HG02973 (cell line): ENCODE data around the gene ANGPTL7.
"Not testable (repeated sequence)": the region's sequence is repeated elsewhere in the genome, so short reads cannot be mapped to it uniquely, and the experiment has no call there.

Source experiments
- ATAC-seq: cut with Tn5 transposase; IDR thresholded peaks from one replicate; pipeline ENCODE4 v1.9.1; 2021; ENCODE audit warnings: moderate library complexity; ENCODE audit not compliant: unreplicated experiment

Gene ANGPTL7

GRCh38 chr1:11188858-11189451, at the start of gene ANGPTL7:
Gene ANGPTL7 (plus strand): TSS chr1:11189355. CDS start chr1:11189580, 225 bp downstream.
- ATAC-seq, result no peak

- ATAC-seq, result no peak
Observed at GRCh38 chr1:11142618-11143391, 46.4 kb upstream of the ANGPTL7 start.

GRCh38 chr1:11143401-11143800, 45.8 kb upstream of the ANGPTL7 start:
- ATAC-seq, result no peak

GRCh38 chr1:11143907-11144306, 45.2 kb upstream of the ANGPTL7 start:
- no peak for ATAC-seq

GRCh38 chr1:11144570-11145256, 44.4 kb upstream of the ANGPTL7 start:
- no peak for ATAC-seq

- ATAC-seq, result no peak
Observed at GRCh38 chr1:11145741-11146140, 43.4 kb upstream of the ANGPTL7 start.

- no peak for ATAC-seq
Observed at GRCh38 chr1:11147197-11147770, 41.9 kb upstream of the ANGPTL7 start.

GRCh38 chr1:11150326-11150725, 38.8 kb upstream of the ANGPTL7 start:
- ATAC-seq, result no peak

- no peak for ATAC-seq
Observed at GRCh38 chr1:11151114-11151513, 38.0 kb upstream of the ANGPTL7 start.

GRCh38 chr1:11151826-11152612, 37.1 kb upstream of the ANGPTL7 start:
- ATAC-seq, result no peak

GRCh38 chr1:11152755-11153154, 36.4 kb upstream of the ANGPTL7 start:
- no peak for ATAC-seq

GRCh38 chr1:11153184-11153583, 36.0 kb upstream of the ANGPTL7 start:
- ATAC-seq, result no peak

GRCh38 chr1:11156441-11156840, 32.7 kb upstream of the ANGPTL7 start:
- ATAC-seq, result no peak

- ATAC-seq, result no peak
Observed at GRCh38 chr1:11156963-11157362, 32.2 kb upstream of the ANGPTL7 start.

GRCh38 chr1:11157394-11157793, 31.8 kb upstream of the ANGPTL7 start:
- no peak for ATAC-seq

GRCh38 chr1:11157867-11158266, 31.3 kb upstream of the ANGPTL7 start:
- no peak for ATAC-seq

- ATAC-seq, result no peak
Observed at GRCh38 chr1:11158291-11158690, 30.9 kb upstream of the ANGPTL7 start.

GRCh38 chr1:11158720-11159321, 30.3 kb upstream of the ANGPTL7 start:
- no peak for ATAC-seq

GRCh38 chr1:11162752-11163151, 26.4 kb upstream of the ANGPTL7 start:
- not testable (repeated sequence) for ATAC-seq

GRCh38 chr1:11166744-11167143, 22.4 kb upstream of the ANGPTL7 start:
- not testable (repeated sequence) for ATAC-seq
